Naive thymus-derived CD8-positive, alpha-beta T cell (primary cell): ENCODE measurements around the gene CPED1. TPM values are rescaled to one million over a fixed set of nuclear protein-coding genes. Genes with fewer than 3 reads are reported as not detected.

Experiments used
- ATAC-seq, 2 donors: fragments of 150-1000 bp; cut with Tn5 transposase in 1 of 2; sonication (Bioruptor Pico), chemical (Tn5 transposase) in 1 of 2; 1 replicate in 1 of 2; 2 replicates in 1 of 2; pipeline ENCODE4 v1.10.0; 2021; ENCODE audit warnings: mild to moderate bottlenecking in 2 of 2, moderate library complexity in 2 of 2
- POLR2A ChIA-PET: fragments of 350-600 bp; sonication (Branson Sonifier 250); formaldehyde crosslinking; loops from one replicate; lab custom pipeline; 2021; ENCODE audit warnings: antibody characterized with exemption; lab: Charles Lee
- DNase-seq, 10 donors: peaks; one replicate each; pipeline versions ENCODE4 v3.0.0 to v3.0.0-alpha.2; 2020 to 2022
- H3K27ac Mint-ChIP-seq, 10 donors: one replicate each; pipeline ENCODE4 v1.8.0; 2020 to 2022; ENCODE audit warnings: mild to moderate bottlenecking in 10 of 10, mixed read lengths in 10 of 10, moderate library complexity in 4 of 10, inconsistent platforms in 1 of 10
- H3K27me3 Mint-ChIP-seq, 5 donors: one replicate each; pipeline ENCODE4 v1.8.0; 2021 to 2022; ENCODE audit warnings: mixed read lengths in 5 of 5
- H3K36me3 Mint-ChIP-seq, 3 donors: one replicate each; pipeline ENCODE4 v1.8.0; 2020 to 2022; ENCODE audit warnings: mixed read lengths in 3 of 3, mild to moderate bottlenecking in 2 of 3, inconsistent platforms in 1 of 3
- H3K4me1 Mint-ChIP-seq, 4 donors: one replicate each; pipeline ENCODE4 v1.8.0; 2021 to 2022; ENCODE audit warnings: mixed read lengths in 4 of 4
- H3K4me3 Mint-ChIP-seq, 10 donors: one replicate each; pipeline ENCODE4 v1.8.0; 2020 to 2022; ENCODE audit warnings: mild to moderate bottlenecking in 10 of 10, mixed read lengths in 10 of 10, moderate library complexity in 6 of 10, inconsistent platforms in 1 of 10
- H3K9me3 Mint-ChIP-seq, 9 donors: one replicate each; pipeline ENCODE4 v1.8.0; 2020 to 2022; ENCODE audit warnings: mixed read lengths in 9 of 9, mild to moderate bottlenecking in 3 of 9, inconsistent platforms in 1 of 9, moderate library complexity in 1 of 9
- polyA plus RNA-seq, 3 donors: library from polyadenylated mRNA; unstranded; fragments of 300-500 nt; fragmentation: Illumina TruSeq; gene quantifications; one replicate each; pipeline ENCODE4 v1.2.3, GENCODE V29; 2021
- total RNA-seq, 8 experiments: library from RNA in 2 of 8; stranded (reverse) in 2 of 8; gene quantifications; one replicate each; pipeline ENCODE4 v1.2.3 and lab custom pipeline; 2021 to 2026

Gene CPED1
- total and polyA plus RNA-seq, 5 experiments from 2014 or later, result not detected

DNA sequence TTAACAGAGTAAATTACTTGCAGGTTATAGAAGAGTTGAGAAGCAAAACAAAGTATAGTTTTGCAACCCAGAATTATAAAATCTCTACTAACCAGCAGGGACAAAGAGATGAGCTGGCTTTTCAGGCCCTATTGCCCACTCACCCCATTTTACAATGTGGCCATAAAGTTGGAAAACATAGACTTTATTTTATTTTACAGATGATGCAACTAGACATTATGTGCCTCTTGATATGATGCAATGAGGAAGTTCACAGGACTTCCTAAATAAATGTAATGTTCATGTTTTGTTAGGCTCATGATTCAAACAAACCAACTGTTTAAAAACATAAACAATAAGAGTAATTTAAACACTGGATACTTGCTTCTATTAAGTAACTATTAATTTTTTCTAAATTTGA is 199.2 kb downstream of the CPED1 start:
- peaks cover 0 to 17% (median 6%) of the 10 kb centered on the region in 5 donors for H3K27me3 Mint-ChIP-seq
- H3K4me3 Mint-ChIP-seq, result no peak overlapping the region
- ATAC-seq (no peak), DNase-seq (no peak)
- peaks cover 0 to 18% (median 0%) of the 10 kb centered on the region in 4 donors for H3K4me1 Mint-ChIP-seq
- peaks cover 0 to 4% (median 0%) of the 10 kb centered on the region in 9 donors for H3K9me3 Mint-ChIP-seq
- POLR2A ChIA-PET, result no interaction called here
- H3K36me3 Mint-ChIP-seq, result no peaks in the 10 kb centered on the region
- H3K27ac Mint-ChIP-seq, result no peak overlapping the region

DNA sequence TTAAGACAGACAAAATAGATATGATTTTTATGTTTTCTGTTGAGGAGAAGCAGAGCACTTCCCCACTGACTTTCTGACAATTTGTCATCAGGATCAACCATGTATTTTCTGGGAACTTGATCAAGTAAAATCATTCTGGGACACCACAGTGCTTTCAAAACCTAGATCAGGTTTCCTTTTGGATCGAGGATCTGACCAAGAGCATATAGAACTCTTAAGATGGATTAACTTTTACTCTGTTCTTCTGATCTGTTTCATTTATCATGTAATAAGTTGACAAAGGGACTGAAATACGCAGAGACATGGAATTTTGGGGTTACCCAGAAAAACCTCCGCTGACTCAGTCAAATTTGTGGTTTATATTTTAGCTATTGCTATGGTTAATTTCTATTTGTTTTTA is 204.3 kb downstream of the CPED1 start:
- ATAC-seq, result no peak
- Mint-ChIP-seq H3K27ac (no peak overlapping the region), H3K36me3 (no peaks in the 10 kb centered on the region), H3K4me1 (no peaks in the 10 kb centered on the region), H3K4me3 (no peak overlapping the region), H3K27me3 (peaks cover 0 to 16% (median 6%) of the 10 kb centered on the region in 5 donors), H3K9me3 (peaks cover 0 to 4% (median 0%) of the 10 kb centered on the region in 9 donors)
- POLR2A ChIA-PET, result no interaction called here
- DNase-seq, result no peak

DNA sequence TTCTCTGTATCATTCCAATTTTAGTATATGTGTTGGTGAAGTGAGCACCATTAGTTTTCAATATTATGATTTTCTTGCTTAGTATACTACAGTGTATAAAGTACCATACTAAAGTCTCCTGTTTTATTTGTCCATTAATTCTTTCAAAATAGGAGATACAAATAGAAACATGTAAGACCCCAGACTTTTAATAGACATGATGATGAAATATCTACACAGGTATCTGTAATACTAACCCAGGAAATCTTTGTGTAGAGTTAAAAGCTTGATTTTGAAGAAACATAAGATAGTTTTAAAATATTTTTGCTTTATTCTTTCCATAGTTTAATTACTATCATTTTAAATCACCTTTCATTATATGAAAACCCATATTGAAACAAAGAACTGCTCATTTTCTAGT is 206.5 kb downstream of the CPED1 start:
- Mint-ChIP-seq H3K27me3 (peaks cover 0 to 19% (median 9%) of the 10 kb centered on the region in 5 donors), H3K27ac (no peak overlapping the region), H3K36me3 (no peaks in the 10 kb centered on the region), H3K4me1 (peaks cover 0 to 4% (median 0%) of the 10 kb centered on the region in 4 donors), H3K4me3 (no peak overlapping the region), H3K9me3 (no peaks in the 10 kb centered on the region)
- POLR2A ChIA-PET, result no interaction called here
- DNase-seq (no peak), ATAC-seq (no peak)

DNA sequence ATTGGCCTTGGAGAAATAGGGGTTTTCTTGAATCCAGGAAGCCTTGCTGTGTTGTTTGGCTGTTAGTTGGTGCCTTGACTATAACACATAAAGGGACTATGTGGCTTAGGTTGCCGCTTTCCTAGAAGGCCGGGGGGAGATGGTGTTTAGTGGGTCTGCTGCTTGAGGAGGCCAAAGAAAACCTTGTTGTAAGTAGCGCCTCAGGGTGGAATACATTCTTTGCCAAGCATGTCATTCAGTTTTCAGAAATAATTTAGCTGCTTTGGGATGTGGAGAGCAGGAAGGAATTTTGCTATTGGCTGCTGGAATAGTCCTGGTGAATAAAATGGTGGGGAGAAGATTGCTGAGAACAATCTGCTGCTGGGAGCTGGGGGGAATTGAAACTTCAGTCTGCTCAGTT is 207.4 kb downstream of the CPED1 start:
- no peak overlapping the region for H3K27ac Mint-ChIP-seq
- ATAC-seq, result no peak
- POLR2A ChIA-PET, result no interaction called here
- no peaks in the 10 kb centered on the region for H3K9me3 Mint-ChIP-seq
- no peak for DNase-seq
- H3K4me3 Mint-ChIP-seq, result no peak overlapping the region
- peaks cover 0 to 19% (median 9%) of the 10 kb centered on the region in 5 donors for H3K27me3 Mint-ChIP-seq
- H3K4me1 Mint-ChIP-seq, result peaks cover 0 to 9% (median 0%) of the 10 kb centered on the region in 4 donors
- H3K36me3 Mint-ChIP-seq, result no peaks in the 10 kb centered on the region

DNA sequence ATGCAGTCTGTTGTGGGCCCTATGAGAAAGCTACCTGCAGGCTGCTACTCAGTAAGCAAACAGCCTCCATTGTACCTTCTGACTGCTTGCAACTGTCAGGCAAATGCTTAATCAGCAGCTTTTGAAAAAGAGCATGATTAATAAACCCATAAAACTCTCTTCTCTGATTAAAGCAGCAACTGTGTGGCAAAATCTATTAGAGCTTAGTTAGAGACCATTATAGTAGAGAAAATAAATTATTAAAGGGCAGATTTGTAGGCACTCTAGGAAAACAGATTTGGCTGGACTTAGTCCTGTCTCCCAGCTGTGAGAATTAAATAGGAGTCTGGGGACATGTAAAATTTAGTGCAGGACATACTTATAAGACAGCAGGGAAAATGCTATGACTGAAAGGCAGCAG is 207.8 kb downstream of the CPED1 start:
- no peak for DNase-seq
- no peaks in the 10 kb centered on the region for H3K36me3 Mint-ChIP-seq
- POLR2A ChIA-PET, result no interaction called here
- no peaks in the 10 kb centered on the region for H3K9me3 Mint-ChIP-seq
- H3K4me1 Mint-ChIP-seq, result peaks cover 0 to 11% (median 0%) of the 10 kb centered on the region in 4 donors
- H3K4me3 Mint-ChIP-seq, result no peak overlapping the region
- peaks cover 0 to 19% (median 11%) of the 10 kb centered on the region in 5 donors for H3K27me3 Mint-ChIP-seq
- ATAC-seq, result no peak
- H3K27ac Mint-ChIP-seq, result no peak overlapping the region

DNA sequence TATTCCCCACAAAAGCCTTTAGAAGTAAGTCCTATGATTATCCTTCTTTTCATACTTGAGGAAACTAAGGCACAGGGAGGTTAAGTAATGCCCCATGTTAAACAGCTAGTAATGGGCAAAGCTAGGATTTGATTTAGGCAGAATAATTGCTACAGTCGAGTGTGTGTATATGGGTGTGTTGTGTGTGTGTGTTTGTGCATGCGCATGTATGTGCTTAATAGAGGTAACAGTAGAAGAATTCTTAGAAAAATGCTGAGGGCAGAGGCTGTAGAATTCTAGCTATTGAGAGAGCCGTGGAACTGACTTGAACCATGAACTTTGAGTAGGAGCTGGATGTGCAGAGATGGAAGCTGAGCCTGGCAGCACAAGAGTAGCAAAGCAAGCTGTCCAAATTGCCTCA is 208.9 kb downstream of the CPED1 start:
- DNase-seq, result no peak
- H3K4me3 Mint-ChIP-seq, result no peak overlapping the region
- H3K9me3 Mint-ChIP-seq, result no peaks in the 10 kb centered on the region
- no peaks in the 10 kb centered on the region for H3K36me3 Mint-ChIP-seq
- peaks cover 0 to 19% (median 0%) of the 10 kb centered on the region in 4 donors for H3K4me1 Mint-ChIP-seq
- peaks cover 0 to 19% (median 11%) of the 10 kb centered on the region in 5 donors for H3K27me3 Mint-ChIP-seq
- POLR2A ChIA-PET, result no interaction called here
- ATAC-seq, result no peak
- no peak overlapping the region for H3K27ac Mint-ChIP-seq

DNA sequence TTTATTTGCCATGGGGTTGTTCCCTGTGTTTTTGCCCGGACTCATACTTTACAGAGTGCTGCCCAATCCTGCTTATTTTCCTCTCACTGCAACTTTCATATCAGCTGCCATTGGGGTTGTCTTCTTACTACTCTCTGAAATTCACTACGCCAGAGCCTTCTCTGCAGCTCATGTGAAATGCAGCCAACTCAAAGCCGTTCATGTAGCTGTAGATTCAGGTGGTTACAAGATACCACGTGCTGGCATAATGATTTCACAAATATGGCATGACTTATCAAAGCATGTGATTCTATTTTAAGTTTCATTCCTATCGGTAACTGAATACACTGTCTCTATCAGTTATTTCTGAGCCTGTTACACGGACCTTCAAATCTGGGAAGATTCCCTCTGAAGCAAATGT is 210.0 kb downstream of the CPED1 start:
- Mint-ChIP-seq H3K4me1 (peaks cover 0 to 19% (median 0%) of the 10 kb centered on the region in 4 donors), H3K9me3 (no peaks in the 10 kb centered on the region), H3K27ac (no peak overlapping the region), H3K4me3 (no peak overlapping the region), H3K36me3 (no peaks in the 10 kb centered on the region), H3K27me3 (peaks cover 0 to 26% (median 11%) of the 10 kb centered on the region in 5 donors)
- ATAC-seq, result no peak
- no peak for DNase-seq
- POLR2A ChIA-PET, result no interaction called here

DNA sequence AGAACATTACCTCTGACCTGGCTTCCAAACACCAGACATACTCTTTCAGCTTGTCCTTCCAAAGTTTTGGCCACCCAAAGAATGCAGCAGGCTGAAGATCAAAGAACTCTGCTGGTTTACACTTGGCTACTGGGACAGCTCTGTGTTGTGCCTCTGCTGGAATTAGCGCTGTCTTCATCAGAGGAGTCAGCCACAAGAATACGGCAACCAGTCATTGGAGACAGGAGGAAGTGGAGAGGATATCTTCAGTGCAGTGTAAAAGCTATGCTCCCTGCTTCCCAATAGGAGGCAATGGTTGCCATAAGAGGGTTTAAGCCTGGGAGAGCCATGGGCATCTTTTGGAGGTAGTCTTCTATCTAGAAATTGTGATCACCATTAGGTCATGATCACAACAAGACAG is 213.6 kb downstream of the CPED1 start:
- Mint-ChIP-seq H3K9me3 (no peaks in the 10 kb centered on the region), H3K27ac (peak overlapping the region in 1 of 10 donors; percentile 55), H3K27me3 (peaks cover 0 to 27% (median 13%) of the 10 kb centered on the region in 5 donors), H3K36me3 (no peaks in the 10 kb centered on the region), H3K4me3 (no peak overlapping the region), H3K4me1 (peaks cover 0 to 19% (median 0%) of the 10 kb centered on the region in 4 donors)
- POLR2A ChIA-PET, result no interaction called here
- no peak for DNase-seq
- no peak for ATAC-seq

DNA sequence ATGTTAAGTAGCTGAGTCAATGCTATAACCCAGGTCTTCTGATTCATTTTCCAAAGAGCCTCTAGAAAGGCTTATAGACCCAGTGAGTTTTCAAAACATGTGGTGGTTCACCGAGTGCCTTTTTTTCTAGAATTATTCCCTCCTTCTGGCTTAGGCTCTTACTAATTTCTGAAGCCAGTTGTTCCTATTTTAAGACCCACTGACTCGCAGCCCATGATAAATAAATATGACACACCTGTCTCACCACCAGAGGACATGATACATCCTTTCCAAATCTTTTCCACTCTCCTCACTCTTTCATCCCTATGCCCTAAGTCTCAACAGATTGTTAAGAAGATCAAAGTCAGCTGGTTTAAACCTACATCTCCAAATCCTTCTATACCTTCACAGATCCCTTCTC is 214.3 kb downstream of the CPED1 start:
- Mint-ChIP-seq H3K27ac (no peak overlapping the region), H3K36me3 (no peaks in the 10 kb centered on the region), H3K4me1 (peaks cover 0 to 19% (median 0%) of the 10 kb centered on the region in 4 donors), H3K4me3 (no peak overlapping the region), H3K27me3 (peaks cover 0 to 24% (median 8%) of the 10 kb centered on the region in 5 donors), H3K9me3 (no peaks in the 10 kb centered on the region)
- DNase-seq (no peak), ATAC-seq (no peak)
- POLR2A ChIA-PET, result no interaction called here

DNA sequence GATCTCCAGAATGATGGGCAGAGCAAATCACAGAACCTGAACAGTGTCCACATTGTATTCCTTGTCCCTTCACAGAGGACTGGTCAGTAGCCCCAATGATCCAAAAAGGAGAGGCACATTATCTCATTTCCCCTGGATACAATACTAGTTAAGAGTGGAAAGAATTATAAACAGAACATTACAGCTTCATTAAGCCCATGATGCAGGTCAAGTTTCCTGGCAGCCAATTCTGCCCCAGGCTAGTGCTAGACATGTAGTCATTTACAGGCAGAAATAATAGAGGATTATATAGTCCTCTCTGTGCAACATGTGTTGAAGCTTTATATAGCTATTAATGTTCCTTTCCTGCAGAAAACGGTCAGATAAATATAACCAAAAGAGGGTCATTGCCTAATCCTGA is 216.0 kb downstream of the CPED1 start:
- ATAC-seq, result no peak
- POLR2A ChIA-PET, result no interaction called here
- peaks cover 0 to 17% (median 0%) of the 10 kb centered on the region in 5 donors for H3K27me3 Mint-ChIP-seq

DNA sequence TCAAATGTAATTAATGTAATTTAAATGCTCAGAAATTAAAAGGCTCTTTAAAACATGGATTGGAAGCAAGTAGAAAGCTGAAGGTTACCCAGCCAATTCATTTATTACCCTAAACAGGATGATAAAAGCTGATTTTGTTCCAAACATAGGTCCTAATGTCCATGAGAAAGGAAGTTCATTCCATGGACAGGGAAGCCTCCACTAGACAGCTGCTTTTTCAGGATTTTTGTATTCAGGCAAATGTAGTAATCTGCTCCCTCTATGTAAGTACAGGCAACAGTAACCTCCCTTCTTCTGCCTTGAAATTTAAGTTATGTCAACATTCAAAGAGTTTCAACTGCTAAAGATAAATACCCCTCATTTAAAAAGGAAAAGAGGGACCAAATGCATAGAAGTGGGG is 217.3 kb downstream of the CPED1 start:
- Mint-ChIP-seq H3K27me3 (peaks cover 0 to 13% (median 0%) of the 10 kb centered on the region in 5 donors), H3K4me3 (no peak overlapping the region)
- DNase-seq, result no peak

More for the DNA sequence above, 216.0 kb downstream of the CPED1 start:
- no peaks in the 10 kb centered on the region for H3K36me3 Mint-ChIP-seq
- H3K9me3 Mint-ChIP-seq, result no peaks in the 10 kb centered on the region
- H3K4me1 Mint-ChIP-seq, result peaks cover 0 to 15% (median 0%) of the 10 kb centered on the region in 4 donors
- DNase-seq, result no peak
- H3K27ac Mint-ChIP-seq, result no peak overlapping the region
- no peak overlapping the region for H3K4me3 Mint-ChIP-seq

DNA sequence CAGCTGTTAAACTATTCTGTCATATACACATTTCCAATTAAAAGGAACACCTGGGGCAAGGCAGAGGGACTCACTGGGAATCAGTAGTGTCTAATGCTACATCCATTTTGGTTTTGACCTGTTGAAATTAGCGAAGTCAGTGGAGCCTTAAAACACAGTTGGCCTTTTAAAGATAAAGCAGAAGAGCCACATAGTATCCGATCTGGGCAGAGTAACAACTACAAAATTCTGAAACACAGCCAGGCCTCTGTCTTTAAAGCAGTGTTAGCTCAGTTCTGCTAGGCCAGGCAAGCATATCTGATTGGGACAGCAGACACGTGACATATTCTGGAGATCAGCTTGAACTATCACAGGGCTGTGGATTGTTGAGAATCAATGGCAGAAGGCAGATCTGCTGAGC is 222.7 kb downstream of the CPED1 start:
- Mint-ChIP-seq H3K27ac (peak overlapping the region in 1 of 10 donors; percentile 30), H3K4me3 (no peak overlapping the region), H3K9me3 (no peaks in the 10 kb centered on the region), H3K36me3 (no peaks in the 10 kb centered on the region), H3K4me1 (no peaks in the 10 kb centered on the region), H3K27me3 (peaks cover 0 to 4% (median 0%) of the 10 kb centered on the region in 5 donors)
- DNase-seq (no peak), ATAC-seq (no peak)
- POLR2A ChIA-PET, result no interaction called here

More for the DNA sequence above, 217.3 kb downstream of the CPED1 start:
- Mint-ChIP-seq H3K27ac (no peak overlapping the region), H3K4me1 (peaks cover 0 to 11% (median 0%) of the 10 kb centered on the region in 4 donors), H3K9me3 (no peaks in the 10 kb centered on the region), H3K36me3 (no peaks in the 10 kb centered on the region)
- POLR2A ChIA-PET, result no interaction called here
- ATAC-seq, result no peak

DNA sequence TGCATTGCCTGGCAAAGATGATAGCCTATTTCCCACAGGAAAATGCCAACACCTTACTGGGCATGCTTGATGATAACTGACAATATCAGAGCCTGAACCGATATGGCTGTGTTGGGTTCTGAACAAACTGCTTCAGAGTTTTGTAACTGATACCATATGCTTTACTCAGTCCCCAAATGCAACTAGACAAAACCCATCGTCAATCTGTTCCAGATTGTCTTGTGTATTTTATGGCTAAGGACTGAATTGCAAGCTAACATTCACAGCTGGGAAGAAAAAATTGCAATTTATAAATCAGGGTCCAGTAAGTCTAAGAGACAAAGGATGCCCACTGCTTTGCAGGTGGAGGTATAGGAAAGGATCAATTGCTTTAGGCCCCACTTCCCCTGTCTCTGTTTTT is 223.5 kb downstream of the CPED1 start:
- H3K27ac Mint-ChIP-seq, result no peak overlapping the region
- POLR2A ChIA-PET, result no interaction called here
- H3K27me3 Mint-ChIP-seq, result peaks cover 0 to 4% (median 0%) of the 10 kb centered on the region in 5 donors
- no peaks in the 10 kb centered on the region for H3K36me3 Mint-ChIP-seq
- no peak overlapping the region for H3K4me3 Mint-ChIP-seq
- DNase-seq (no peak), ATAC-seq (no peak)
- H3K4me1 Mint-ChIP-seq, result no peaks in the 10 kb centered on the region
- no peaks in the 10 kb centered on the region for H3K9me3 Mint-ChIP-seq

DNA sequence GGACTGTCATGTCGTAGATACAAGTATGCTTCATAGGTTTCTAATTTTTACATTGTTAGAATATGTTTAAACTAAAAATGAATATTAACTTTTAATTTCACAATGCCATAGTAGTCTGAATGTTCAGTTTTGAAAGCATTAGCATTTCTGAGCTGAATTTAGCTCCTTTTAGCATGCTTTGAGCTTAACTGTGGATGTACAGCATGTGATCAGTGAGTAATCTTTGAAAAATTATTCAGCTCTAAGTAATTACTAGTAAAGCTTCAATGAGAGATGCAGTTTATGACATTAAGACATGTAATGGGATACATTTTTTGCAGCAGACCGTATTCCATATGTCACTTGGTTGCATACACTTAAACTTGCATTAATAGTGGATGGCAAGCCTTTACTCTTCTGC is 226.1 kb downstream of the CPED1 start:
- Mint-ChIP-seq H3K36me3 (no peaks in the 10 kb centered on the region), H3K4me3 (no peak overlapping the region), H3K4me1 (no peaks in the 10 kb centered on the region), H3K27ac (no peak overlapping the region), H3K27me3 (no peaks in the 10 kb centered on the region), H3K9me3 (no peaks in the 10 kb centered on the region)
- POLR2A ChIA-PET, result no interaction called here
- DNase-seq, result no peak
- no peak for ATAC-seq
